NCI-H460 (cell line): ENCODE data around the gene H6PD. TPM values are rescaled to one million over a fixed set of nuclear protein-coding genes. Genes with fewer than 3 reads are reported as not detected.

Experiments
- DNase-seq: peaks from one replicate; pipeline ENCODE4 v3.0.0-alpha.2; 2016; ENCODE audit warnings: low read depth; ENCODE audit errors: extremely low read depth
- total RNA-seq: library from RNA; depleted of rRNA; stranded (reverse); fragments of >200 nt; shearing (Covaris generic); gene quantifications from 2 replicates; pipeline ENCODE4 v1.2.3, GENCODE V29; 2014

The H6PD gene
- total RNA-seq, 1 experiment from 2014 or later: 14.0 TPM

DNA sequence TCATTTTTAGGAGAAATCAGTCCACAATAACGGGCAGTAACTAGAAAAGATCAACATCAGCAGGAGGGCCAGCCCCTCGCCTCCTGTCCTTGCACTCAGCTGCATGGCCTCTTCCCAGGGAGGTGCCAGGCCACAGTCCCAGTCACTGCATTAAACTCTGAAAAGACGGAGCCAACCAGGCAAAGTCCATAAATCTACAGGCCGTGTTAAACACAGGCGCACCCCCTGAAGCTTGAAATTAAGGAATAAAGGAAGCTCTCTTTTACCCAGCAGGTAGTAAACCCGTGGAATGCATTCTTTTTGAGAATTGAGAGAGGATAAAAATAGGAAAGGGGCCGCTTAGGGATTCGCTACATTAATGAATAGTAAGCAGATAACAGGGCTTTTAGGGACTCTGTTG is 18.4 kb downstream of the H6PD start:
- DNase-seq: no peak

DNA sequence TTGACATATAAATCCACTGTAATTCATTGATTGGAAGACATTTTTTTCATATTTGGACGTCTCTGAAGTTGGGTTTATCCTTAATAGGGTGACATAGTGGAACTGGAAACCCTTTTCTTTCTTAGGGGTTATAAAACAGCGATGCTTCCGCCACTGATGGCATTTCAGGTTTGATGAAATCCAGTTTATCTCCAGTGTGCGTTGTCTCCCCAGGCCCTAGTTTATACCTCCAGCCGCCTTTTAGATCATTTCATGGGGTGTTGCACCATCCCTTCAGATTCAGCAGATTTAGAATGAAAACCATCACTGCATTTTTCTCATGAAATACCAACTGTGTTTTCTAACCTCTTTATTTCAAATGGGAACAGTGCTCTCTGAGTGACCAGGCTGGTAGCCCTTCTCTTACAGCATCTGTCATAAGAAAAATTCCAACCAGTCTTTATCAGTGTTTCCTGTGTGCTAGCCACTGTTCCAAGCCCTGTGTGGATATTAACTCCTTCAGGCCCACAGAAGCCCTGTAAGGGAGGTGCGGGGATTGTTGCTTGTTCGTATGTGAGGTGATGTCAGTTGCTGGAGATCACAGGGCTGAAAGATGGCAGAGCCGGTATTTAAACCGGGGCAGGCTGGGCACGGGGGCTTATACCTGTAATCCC is 19.0 kb downstream of the H6PD start:
- no peak for DNase-seq

- DNase-seq: no peak
Measured at GRCh38 chr1:9256332-9256731, 21.8 kb downstream of the H6PD start.

- no peak for DNase-seq
Measured at GRCh38 chr1:9257851-9258250, 23.3 kb downstream of the H6PD start.

DNA sequence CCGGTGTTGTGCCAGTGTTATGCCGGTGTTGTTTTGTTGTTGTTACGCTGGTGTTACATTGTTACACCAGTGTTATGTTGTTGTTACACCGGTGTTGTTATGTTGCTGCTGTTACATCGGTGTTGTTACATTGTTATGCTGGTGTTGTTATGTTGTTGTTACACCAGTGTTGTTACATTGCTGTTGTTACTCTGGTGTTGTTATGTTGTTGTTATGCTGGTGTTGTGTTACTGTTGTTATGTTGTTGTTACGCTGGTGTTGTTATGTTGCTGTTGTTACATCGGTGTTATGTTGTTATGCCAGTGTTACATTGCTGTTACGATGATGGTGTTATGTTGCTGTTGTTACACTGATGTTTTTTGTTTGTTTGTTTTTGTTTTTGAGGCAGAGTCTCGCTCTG is 24.1 kb downstream of the H6PD start:
- no peak for DNase-seq

DNA sequence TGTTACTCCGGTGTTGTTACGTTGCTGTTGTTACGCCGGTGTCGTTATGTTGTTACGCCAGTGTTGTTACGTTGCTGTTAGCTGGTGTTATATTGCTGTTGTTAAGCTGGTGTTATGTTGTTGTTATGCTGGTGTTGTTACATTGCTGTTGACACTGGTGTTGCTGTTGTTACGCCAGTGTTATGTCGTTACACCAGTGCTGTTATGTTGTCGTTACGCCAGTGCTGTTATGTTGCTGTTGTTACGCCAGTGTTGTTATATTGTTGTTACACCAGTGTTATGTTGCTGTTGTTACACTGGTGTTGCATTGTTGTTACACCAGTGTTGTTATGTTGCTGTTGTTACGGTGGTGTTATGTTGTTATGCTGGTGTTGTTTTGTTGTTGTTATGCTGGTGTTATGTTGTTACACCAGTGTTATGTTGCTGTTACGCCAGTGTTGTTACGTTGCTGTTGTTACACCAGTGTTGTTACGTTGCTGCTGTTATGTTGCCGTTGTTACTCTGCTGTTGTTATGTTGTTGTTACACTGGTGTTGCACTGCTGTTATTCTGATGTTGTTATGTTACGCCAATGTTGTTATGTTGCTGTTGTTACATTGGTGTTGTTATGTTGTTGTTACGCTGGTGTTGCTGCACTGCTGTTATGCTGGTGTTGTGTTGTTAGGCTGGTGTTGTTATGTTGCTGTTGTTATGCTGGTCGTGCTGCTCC is 25.6 kb downstream of the H6PD start:
- DNase-seq: no peak

GRCh38 chr1:9261496-9261895 is 26.9 kb downstream of the H6PD start:
- no peak for DNase-seq

DNA sequence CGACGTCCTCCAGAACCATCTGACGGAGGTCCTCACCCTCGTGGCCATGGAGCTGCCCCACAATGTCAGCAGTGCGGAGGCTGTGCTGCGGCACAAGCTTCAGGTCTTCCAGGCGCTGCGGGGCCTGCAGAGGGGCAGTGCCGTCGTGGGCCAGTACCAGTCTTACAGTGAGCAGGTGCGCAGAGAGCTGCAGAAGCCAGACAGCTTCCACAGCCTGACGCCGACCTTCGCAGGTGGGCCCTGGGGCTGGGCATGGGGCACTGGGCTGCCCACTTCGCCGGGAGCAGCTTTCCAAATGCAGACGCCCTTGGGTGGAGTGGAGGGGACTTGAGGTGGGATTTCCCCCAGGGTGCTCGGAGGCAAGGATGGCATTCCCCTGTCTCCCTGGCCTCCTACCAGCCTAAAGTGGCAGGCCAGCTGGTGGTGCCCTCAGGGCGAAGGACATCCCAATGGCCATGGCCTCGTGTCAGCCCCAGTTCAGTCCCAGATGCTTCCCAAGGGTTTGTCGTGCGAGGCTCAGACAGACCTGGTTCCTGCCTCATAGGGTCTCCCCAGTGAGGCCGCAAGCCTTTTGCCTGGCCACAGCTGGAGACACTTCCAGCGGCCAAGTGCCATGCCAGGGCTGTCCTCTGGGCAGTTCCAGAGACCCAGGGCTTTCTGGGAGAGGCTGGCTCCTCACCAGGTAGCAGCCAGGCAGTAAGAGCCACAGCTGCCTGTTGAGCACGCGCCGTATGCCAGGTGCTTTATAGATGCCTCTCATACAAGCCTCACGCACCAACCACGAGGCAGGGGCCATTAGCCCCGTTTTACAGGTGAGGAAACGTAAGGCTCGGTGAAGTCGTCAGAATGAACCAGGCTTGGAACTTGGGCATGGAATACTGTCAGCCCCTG is 27.8 kb downstream of the H6PD start:
- DNase-seq: no peak

GRCh38 chr1:9263276-9263855 is 28.8 kb downstream of the H6PD start:
- DNase-seq: no peak

DNA sequence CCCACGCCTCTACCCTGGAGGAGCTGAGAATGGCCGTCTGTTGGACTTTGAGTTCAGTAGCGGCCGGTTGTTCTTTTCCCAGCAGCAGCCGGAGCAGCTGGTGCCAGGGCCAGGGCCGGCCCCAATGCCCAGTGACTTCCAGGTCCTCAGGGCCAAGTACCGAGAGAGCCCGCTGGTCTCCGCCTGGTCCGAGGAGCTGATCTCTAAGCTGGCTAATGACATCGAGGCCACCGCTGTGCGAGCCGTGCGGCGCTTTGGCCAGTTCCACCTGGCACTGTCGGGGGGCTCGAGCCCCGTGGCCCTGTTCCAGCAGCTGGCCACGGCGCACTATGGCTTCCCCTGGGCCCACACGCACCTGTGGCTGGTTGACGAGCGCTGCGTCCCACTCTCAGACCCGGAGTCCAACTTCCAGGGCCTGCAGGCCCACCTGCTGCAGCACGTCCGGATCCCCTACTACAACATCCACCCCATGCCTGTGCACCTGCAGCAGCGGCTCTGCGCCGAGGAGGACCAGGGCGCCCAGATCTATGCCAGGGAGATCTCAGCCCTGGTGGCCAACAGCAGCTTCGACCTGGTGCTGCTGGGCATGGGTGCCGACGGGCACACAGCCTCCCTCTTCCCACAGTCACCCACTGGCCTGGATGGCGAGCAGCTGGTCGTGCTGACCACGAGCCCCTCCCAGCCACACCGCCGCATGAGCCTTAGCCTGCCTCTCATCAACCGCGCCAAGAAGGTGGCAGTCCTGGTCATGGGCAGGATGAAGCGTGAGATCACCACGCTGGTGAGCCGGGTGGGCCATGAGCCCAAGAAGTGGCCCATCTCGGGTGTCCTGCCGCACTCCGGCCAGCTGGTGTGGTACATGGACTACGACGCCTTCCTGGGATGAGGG is 29.7 kb downstream of the H6PD start:
- no peak for DNase-seq

GRCh38 chr1:9265037-9265436 is 30.5 kb downstream of the H6PD start:
- DNase-seq: no peak

DNA sequence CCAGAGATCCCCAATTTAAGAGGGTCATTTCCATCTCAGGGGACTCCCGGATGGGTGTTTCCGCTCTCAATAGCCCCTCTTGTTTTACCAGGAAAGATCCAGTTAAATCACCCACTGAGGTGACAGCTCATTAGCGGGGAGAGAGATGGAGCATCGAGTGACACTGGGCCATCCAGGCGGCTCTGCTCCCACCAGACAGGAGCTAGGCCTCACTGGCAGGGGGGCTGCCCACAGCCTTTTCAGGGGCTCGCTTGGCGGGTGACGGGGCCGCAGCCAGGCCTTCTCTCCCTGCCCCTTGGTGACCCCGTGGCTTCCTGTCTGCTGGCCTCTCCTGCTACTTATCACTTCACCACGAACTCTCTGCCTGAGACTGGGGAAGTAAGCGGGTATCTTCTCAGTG is 31.4 kb downstream of the H6PD start:
- no peak for DNase-seq

- no peak for DNase-seq
Measured at GRCh38 chr1:9267352-9267686, 32.7 kb downstream of the H6PD start.

DNA sequence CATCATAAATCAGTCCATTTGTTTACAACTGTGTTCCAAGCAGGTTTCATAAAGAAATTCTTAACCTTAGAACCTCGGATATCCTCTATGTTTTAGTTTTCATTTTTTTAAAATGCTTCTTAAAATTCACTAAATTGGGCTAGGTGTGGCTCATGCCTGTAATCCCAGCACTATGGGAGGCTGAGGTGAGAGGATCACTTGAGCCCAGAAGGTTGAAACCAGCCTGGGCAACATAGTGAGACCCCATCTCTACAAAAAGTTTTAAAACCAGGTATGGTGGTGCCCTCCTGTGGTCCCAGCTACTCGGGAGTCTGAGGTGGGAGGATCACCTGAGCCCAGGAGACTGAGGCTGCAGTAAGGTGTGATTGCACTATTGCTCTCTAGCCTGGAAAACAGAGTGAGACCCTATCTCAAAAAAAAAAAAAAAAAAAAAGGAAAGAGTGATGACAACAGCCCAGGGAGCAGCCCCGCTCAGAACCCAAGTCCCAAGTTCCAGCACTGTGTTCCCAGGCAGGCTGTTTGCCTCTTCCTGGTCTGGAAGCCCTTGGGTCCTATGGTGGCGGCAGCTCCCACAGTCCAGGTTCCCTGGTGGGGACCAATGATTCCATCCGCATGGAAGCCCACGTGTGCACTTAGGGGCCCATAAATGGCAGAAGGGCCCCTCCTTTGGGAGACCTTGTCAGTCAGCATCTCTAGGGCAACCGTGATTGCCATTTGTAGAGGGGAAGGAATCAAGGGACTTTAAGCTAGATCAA is 33.4 kb downstream of the H6PD start:
- DNase-seq: no peak

GRCh38 chr1:9269078-9269501 is 34.5 kb downstream of the H6PD start:
- no peak for DNase-seq

DNA sequence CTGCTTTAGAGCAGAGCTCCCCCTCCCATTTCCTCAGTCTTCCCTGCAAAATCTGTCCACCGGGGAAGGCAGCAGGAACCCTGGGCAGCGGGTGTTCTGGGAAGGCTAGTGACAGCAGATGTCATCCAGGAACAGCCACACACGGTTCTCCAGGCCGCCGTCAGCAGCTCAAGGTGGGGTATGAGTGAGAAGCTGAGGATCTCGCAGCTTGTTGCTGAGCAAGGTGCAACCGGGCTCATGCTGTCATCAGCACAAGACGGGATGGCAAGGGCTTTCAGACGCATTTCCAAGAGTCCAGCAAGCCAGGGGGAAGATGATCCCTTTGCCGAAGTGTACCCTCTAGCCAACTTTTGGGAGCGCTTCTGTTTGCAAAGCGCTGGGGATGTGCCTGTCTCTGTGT is 35.1 kb downstream of the H6PD start:
- DNase-seq: no peak

DNA sequence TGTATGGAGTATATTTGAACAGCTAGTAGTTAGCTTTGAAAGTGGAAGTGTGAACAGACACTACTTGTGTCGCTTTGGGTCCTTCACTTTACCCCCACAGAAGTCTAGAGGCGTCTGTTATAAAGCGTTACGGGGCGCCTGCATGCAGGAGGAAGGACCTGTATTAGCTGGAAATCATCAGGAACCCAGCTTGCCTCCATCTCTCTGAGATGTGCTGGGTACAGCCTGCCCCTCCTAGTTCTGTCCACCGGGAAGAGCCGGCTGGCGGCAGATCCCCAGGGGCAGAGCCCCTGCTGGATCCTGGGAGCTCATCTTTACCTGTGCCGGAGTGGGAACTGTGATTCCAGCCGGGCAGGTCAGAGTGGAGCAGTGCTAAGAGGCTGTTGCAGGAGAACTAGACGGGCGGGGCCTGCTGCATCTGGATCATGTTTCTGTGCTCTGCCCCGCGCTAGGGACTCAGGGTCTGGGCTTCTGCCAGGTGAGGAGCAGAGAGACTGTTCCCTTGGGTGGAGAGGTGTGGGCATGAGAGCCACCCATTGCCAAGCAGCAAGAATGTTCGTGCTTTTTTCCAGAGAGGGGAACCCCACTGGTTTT is 35.8 kb downstream of the H6PD start:
- DNase-seq: no peak

DNA sequence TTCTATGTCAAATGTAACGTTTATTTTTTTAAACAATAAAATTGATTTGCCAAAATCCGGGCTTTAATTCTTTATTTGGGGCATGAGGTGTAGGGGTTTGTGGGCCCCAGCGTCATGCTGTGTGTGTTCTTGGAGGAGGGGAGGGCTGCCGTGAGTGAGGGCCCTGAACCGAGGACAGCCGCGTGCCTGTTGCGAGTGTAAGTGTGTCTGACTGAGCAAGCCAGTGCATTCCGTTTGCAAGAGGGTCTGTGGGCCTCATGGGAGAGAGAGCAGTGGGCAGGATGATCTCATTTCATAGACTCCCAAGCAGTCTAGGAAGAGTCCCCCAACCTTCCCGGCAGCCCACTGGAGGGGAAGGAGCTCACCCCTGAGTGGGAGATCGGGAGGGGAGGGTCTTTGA is 36.7 kb downstream of the H6PD start:
- DNase-seq: no peak
